Activated CD4-positive, alpha-beta T cell treated with anti-CD3 and anti-CD28 coated beads, Interleukin-10, Interleukin-2, amounts not matched to agents 100 ng/mL and 50 ng/mL, durations not matched to agents 16 hours and 8 hours (primary cell): ENCODE measurements around the gene CCR8.

Experiments
- DNase-seq: peaks from one replicate; pipeline ENCODE4 v3.0.0-alpha.2; 2020

Gene CCR8, protein sequence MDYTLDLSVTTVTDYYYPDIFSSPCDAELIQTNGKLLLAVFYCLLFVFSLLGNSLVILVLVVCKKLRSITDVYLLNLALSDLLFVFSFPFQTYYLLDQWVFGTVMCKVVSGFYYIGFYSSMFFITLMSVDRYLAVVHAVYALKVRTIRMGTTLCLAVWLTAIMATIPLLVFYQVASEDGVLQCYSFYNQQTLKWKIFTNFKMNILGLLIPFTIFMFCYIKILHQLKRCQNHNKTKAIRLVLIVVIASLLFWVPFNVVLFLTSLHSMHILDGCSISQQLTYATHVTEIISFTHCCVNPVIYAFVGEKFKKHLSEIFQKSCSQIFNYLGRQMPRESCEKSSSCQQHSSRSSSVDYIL

DNA sequence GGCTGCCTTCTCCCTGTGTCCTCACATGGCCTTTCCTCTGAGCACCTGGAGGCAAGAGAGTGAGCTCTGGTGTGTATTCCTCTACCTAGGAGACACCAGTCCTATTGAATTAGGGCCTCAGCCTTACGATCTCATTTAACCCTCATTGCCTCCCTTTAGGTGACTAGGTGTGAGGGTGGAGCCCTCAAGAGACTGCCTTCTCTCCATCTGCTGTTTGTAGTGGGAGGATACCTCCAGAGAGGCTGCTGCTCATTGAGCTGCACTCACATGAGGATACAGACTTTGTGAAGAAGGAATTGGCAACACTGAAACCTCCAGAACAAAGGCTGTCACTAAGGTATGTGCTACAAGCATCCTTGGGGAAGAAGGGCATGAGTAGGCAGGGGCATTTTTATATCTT, at the start of gene CCR8:
Gene CCR8, plus strand, starts transcription at position 217 of the 400 bp plus-strand sequence. CDS start 2,623 bp downstream, outside the sequence.
- DNase-seq: no peak

DNA sequence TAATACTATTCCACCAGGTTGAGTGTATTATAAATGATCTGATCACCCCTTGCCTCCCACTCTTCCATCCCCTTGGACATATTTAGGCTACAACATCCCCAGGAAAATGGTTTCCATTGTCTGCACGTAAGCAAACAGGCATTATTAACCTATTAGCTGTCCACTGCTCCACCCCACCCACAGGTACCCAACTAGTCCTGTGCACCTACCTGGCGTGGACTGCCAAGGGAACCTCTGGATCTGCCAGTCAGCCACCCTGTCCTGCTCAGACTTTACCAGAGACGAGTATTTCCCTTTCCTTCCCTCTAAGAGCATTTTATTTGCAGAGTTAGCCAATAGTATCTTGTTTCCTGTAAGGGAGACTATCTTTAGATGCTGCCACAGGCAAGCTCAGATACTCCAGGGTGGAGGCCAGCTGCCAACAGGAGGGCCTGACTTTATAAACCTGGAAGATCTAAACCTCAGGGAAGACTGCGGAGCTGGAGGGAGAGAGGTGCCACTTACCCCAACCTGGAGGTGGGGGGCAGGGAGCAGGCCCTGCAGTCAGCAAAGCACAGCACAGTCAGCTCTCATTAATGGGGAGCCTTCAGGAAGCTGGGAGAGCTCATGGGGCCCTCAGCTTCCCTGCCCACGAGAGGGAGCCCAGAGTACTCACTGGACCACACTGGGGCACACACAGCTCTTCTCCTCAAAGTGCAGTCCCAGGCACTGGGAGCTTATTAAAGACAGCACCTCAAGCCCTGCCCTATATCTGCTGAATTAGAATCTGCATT, 49.6 kb upstream of the CCR8 start, which contains the start of gene CX3CR1:
Gene CX3CR1, minus strand, starts transcription at position 292 of the 773 bp plus-strand sequence. CDS start 13,527 bp downstream, outside the sequence.
- DNase-seq: no peak

DNA sequence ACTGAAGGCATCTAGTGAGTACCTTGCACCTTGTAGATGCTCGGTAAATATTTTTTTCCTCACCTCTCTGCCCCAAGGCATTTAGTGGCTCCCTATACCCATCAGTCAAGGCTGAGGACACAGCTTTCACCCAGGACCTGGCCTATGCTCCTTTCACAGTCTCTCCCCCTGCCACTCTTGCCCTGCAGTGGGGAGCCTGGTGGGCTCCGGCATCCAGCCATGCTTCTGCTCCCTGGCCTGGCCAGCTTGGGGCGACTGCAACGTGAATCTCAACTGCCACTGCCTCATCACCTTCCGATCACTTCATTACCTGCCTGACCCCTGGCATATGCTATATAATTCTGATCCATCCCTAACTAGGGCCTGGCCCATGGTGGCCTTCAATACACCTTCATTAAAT, 48.9 kb upstream of the CCR8 start:
- DNase-seq: no peak

DNA sequence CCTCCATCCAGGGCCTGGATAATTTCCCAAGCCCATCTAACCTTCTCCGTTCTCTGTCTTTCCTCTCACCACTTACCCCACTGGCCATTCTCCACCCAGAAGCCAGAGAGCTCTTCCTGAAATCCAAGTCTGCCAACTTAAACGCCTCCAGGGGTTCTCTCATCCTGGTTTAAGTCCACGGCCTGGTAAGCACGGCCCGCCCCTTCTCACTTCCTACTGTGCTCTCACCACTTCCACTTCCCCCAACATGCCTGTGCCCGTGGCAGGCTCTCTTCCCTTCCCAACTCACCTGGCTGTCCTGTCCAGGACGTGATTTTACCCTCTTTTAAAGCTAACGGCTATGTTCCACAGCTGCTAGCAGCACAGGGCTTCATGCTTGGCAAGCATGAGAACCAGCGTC, 48.0 kb upstream of the CCR8 start:
- DNase-seq: no peak

DNA sequence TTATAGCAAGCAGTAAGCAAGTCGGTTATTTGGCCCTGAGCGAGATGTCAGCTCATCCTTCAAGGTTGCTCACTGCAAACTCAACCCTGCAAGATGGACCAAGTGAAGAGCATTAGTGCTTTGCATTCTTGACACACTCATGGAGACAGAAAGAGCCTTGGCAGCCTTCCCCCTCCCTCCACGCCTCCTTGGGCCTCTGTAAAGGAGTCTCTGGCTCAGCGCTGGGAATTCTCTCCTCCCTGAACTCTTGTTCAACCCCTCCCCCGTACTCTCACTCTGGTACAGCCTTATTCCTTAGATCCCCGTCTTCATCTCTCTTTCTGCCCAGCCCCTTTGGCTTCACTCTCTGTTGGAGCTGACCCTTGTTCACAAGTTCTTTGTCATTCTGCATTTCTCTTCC, 47.5 kb upstream of the CCR8 start:
- DNase-seq: no peak

DNA sequence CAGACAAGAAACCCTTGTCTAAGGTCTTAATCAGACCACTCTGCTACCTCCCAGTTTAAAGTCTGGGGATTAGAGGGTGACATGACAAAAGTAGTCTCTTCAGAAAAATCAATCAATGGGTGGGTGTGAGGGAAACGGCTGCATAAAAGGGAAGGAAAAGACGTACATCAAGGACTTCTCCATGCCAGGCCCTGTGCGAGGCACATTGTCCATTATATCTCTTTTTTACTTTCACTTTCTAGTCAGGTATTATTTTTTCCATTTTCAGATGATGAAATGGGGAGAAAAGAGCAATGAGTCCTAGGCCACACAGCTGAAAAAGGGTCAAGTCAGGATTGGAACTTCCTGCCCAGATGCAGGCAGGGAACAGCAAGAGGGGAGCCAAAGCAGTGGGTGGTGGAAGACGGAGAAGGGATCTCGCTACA, 45.0 kb upstream of the CCR8 start:
- no peak for DNase-seq

DNA sequence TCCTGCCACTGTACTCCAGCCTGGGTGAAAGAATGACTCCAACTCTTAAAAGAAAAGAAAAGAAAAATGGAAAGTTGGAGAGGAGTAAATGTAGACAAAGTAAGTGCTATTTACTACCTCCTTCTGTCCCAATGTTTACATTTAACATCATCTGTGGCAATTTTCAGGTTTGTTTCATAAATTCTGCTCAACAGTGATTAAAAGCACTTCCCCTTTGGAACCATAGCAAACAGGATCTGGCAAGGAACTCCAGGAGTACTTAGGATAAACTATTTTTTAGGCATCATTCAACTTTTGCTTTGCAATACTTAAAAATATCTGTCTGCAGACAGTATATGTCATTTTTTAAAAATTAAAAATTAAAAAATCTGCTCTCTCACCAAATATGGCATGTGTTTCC, 44.2 kb upstream of the CCR8 start:
- DNase-seq: no peak

DNA sequence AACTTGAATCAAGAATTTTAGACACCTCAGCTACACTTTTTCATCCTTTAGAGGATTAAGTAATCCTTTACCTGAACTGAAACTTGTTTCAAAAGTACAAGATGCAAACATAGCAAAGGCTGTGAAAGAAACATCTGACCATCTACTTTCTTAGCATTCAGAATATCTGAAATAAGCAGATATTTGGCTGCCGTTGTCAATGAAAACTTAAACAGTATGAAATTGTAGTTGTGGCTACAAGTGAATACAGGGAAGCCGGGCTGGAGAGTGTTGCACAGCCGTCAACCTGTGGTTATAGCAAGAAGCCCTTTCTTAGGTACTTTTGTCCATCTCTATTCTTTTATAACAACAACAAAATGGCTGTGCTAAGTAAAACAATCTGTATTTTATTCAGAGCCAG, 42.7 kb upstream of the CCR8 start:
- no peak for DNase-seq

DNA sequence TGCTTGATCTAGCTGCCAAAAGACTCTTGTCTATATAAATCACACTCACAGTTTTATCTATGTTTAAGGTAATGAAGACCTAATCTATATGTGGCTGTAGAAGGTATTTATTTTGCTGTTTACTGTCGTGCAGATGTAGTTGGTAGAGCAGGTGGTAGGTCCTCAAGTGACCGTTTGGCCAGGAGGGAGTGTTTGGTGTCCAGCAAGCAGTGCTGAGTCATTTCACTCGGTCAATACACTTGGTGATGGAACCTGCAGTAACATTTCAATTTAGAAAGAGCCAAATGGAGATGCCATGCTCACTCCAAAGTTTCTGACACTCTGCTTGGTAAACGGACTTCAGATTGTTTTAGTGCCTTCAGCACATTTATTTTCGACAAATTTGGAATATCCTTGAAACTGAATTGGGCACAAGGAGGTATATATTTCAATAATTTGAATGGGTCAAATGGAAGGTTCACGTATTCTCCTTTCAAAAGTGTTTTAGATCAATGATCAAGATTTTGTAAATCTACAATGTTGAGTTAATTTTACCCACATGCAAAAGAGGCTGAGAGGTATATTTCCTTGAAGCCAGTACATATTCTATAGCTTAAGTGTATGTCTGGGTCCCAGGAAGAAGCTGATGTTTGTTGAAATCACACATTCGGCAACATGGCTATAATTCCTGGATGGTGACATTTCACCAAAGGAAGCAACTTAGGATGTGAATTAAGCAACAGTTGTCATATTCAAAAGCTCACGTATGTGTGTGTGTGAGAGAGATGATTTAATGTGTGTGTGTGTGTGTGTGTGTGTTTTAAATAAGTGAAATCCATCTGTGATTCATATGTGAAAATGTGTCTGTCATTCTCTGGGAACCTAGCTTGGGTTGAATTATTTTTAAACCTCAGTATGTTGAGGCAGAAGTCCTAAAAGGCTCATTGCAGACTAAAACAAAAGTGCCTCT, 42.0 kb upstream of the CCR8 start:
- DNase-seq: no peak

DNA sequence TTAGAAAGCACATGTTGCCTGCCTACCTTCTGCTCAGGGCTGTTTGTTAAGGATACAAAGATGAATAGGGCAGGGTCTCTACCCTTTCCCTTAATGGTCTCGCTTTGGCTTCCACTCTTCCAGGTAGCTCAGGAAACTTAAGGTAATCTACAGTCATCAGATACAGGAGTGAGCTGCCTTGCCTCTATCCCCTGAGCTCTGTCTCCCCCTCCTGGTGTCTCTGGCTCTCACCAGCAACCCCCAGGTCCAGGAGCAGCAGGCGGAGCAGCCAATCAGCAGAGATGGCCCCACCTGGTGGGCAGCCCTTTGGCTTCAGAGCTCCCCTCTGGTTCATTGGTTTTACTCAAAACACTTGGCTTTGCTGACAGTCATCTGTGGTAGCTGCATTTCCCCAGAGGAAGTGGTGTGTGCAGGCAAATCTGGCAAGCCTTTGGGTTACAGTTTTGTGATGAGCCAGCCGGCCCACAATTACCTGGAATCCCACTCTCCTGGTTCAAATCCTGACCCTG, 41.2 kb upstream of the CCR8 start:
- peak; percentile 92 for DNase-seq

DNA sequence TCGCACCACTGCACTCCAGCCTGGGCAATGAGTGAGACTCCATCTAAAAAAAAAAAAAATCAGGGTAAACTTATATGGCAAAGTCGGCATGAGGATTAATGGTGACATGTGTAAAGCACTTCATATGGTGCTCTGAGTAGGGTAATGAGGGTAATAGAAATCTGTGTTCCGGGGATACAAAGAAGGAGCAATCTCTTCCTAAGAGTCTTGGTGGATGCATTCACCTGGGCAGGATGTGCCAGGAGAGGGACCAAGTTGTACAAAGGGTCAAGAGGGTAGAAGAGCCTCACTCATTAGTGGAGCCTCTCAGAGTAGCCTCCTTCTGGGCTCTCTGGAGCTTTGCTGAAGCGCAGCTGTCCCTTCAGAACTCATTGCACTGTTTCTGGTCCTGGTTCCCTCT, 40.4 kb upstream of the CCR8 start:
- no peak for DNase-seq

DNA sequence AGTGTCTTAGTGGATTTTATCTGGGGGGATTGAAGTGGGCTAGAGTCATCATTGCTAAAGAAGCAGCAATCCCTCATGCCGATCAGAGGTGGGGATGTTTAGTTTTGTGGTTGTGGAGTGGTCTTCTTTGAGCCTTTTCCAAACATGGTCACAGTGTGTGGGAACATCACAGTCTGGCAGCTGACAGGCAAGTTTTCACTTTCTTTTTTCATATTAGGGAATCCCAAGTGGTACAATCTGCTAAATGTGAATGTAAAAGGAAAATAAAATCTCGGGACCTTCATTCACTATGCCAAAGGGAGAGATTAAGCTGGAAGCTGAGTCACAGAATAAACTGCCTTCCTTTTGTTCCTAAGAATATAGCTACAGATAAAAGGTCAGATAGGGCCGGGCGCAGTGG, 39.3 kb upstream of the CCR8 start:
- no peak for DNase-seq

DNA sequence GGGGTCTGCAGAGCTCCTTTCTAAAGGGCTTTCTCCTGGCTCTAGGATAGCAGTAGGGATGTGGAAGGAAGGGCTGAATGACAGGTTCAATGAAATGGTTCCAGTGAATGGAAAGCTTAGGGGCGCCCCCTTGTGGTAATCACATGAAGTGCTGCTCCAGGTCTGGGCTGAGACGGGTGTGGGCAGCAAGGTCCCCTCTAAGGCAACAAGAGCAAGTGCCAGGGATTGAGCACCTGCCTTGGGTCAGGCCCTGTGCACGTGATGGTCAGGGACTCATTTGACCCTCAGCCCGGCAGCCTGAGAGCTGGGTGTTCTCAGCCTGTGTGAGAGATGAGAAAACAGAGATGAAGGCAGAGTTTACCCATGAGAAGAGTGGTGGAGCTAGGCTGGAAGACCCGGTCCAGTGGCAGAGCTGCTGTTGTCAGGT, 37.6 kb upstream of the CCR8 start:
- DNase-seq: peak; percentile 80

DNA sequence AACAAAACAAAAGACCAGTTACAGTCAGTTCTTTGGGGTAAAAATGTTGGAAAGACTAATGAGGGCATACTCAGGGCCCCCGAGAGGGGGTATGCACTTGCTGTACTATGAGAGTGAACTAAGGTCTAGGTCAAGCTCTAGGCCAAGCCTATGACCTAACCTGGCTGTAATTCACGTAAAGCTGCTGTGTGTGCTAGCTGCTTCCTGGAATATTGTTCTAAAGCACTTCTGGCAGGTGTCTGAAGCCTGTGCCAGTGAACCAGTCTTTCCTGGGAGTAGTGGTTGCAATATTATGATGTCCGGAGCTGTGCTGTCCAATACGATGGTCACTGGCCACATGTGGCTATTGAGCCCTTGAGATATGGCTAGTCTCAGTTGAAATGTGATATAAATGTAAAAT, 36.5 kb upstream of the CCR8 start:
- DNase-seq: no peak

DNA sequence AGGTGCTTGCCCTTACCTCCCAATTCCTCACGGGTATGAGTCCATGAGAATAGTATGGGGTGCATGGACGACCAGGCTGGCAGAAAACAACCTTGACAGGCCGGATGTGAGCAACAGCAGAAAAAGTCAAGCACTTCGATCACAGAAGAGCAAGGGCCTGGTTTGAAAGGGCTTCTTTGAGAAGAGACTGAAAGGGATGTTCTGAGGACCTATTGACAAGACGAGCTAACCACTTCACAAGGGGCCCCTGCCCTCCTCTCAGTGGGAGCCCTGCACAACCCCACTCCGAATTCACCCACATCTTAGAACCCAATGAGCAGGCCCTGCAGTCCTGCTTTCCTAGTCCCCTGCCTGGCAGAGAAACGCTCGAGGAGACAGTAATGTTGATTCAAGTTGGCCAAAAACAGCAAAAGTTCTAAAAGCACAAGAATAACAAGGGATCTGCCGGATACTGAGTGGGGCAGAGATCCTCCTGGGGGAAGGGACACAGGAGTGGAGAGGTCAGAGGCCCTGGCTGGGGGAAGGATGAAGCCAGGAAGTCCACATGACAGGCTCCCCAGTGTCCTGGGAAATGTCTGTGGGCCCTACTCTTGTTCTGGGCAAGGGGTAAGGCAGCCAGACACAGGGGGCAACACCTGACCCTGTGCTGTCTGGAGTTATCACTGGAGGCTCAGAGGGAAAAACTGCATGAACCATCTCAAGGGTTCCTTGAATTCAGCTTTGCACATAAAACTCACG, 34.9 kb upstream of the CCR8 start:
- DNase-seq: no peak

DNA sequence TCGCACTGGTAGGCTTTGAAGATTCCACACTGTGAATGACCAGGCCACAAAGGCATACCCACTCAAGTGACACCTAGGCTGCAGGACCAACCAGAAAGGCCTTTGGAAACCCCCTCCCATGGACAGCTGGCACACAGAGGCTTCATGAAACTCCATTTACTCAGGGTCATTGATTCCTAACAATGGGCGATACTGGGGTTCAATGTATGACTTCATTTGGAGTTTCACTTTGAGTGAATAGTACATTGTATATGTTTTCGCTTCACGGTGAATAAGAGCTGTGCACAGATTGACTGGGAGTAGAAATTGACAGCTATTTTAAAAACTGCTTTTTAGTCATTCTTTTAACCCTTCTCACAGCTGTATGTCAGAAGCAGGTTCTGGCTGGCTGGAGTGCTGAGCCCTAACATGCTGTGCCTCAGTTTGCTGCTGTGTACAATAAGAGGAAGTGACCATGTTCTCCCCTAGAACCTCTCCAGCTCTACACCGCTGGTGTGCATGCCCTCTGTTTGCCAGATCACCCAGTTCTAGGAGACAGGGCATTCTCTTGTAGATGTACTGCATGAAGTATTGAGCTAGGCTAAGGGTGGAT, 34.2 kb upstream of the CCR8 start:
- DNase-seq: peak; percentile 73

DNA sequence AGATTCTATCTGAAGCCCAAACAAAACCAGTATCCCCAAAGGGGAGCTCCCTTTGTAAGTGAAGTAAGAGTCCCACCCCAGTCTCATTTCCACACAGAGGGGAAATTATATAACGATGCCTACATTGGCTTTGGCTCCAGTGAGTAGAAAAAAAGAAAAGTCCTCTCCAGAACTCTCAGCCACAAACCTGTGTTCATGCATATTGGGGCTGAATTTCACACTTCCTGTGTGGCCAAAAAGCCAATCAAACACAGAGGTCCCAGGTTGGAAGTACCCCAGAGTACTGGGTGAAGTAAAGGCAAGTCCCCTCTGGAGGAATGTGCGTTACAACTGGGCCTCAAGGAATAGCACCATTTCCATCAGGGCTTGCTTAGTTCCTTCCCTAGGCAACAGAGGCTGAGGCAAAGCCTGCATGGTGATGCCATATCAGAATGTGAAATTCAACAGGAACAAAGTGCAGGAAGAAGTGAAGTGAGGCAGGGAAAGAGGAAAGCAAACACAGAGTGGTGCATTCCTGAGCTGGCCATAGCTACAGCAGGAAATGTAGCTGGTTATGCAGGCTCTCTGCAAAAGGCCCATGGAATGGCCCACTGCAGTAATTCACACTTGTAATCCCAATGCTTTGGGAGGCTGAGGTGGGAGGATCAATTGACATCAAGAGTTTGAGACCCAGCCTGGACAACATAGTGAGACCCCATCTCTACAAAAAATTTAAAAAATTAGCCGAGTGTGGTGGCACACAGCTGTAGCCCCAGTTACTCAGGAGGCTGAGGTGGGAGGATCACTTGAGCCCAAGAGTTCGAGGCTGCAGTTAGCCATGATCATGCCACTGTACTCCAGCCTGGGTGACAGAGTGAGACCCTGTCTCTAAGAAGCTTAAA, 33.1 kb upstream of the CCR8 start:
- DNase-seq: no peak

DNA sequence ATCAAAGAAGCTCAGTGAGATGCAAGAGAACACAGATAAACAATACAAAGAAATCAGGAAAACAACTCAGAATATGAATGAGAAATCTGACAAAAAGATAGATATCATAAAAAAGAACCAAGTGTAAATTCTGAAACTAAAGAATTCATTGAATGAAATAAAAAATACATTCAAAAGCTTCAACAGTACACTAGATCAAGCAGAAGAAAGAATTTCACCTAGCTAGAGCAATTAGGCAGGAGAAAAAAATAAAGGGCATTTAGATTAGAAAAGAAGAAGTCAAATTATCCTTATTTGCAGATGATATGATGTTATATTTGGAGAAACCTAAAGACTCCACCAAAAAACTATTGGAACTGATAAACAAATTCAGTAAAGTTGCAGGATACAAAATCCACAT, 30.2 kb upstream of the CCR8 start:
- no peak for DNase-seq

DNA sequence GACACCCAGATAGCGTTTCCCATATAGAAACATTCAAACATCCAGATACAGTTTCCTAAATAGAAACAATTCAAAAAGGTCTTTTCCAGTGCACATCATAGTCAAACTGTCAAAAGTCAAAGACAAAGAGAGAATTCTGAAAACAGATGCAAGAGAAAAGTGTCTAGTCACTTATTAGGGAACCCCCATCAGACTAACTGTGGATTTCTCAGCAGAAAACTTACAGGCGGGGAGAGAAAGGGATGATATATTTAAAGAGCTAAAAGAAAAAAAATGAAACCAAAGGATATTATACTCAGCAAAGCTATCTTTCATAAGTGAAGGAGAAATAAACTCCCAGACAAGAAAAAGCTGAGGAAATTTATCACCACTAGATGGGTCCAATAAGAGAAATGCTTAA, 27.3 kb upstream of the CCR8 start:
- DNase-seq: no peak

DNA sequence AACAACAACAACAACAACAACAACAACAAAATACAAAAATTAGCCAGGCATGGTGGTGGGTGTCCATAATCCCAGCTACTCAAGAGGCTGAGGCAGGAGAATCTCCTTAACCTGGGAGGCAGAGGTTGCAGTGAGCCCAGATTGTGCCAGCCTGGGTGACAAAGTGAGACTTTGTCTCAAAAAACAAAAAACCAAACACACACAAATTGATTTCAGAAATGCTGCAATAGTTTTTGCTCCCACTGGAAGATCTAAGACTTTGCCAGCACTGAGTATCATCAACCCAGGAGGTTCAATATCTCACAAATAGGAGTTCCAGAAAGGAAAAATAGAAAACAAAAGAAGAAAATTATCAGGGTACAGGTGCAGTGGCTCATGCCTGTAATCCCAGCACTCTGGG, 16.2 kb upstream of the CCR8 start:
- DNase-seq: no peak

DNA sequence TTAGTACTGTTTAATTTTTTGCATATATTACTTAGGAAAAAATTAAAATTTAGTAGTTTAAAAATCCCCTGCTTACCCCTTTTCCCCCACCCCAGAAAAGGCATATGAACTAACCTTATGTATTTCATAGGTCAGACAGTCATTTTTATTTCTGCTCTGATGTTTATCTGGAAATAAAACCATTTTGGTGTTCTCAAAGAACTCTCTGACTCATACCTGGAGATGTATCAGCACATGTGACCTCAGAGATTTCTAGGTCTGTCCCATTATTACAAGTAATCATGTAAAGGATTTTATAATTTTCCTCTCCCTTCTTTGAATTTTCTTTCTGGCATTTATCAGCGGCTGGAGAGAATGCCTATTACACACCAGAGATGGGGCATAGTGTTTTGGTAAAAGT, 14.1 kb upstream of the CCR8 start:
- DNase-seq: peak; percentile 63
